ENCODE data around the gene LYSMD2. TPM values are rescaled to one million over a fixed set of nuclear protein-coding genes. Genes with fewer than 3 reads are reported as not detected.

LYSMD2 gene
- total RNA-seq, 4 donors from 2014 or later, result 10.0 to 14.1 (median 12.9) TPM

DNA sequence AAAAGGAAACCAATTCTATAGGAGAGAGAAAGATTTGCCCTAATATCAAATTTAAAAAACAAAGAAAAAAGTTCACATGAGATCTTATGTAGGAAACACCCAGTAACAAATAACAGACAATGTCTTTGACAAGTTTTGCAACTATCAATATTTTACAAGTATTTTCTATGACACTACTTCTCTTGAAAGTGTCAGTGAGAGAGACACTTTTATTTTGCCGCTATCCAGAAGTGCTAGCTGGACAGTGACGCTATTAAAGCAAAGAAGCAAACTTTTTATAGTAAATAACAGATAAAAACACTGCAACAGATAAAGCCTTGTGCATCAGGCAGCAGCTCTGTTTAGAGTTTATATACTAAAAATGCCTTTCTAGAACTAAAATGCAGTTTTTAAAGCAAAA lies 13.3 kb downstream of the LYSMD2 start:
- no peak overlapping the region for H3K27ac ChIP-seq (replicated peaks in 1 of 4)
- no peak for DNase-seq (ENCODE audit: extremely low spot score)
- WGBS, result 82% methylated on average over 2 of the region's 2 CpGs
- H3K27me3 ChIP-seq, result no peaks in the 10 kb centered on the region
- H3K4me1 ChIP-seq, result peaks cover 26 to 34% (median 31%) of the 10 kb centered on the region in 4 donors
- H3K36me3 ChIP-seq, result peaks cover 0 to 18% (median 3%) of the 10 kb centered on the region in 4 donors
- TF ChIP-seq CTCF (IDR thresholded peaks at IDR 0.05), result no peak
- no peak overlapping the region for H3K4me3 ChIP-seq
- no peaks in the 10 kb centered on the region for H3K9me3 ChIP-seq
- intact Hi-C loops (cut with DNase I), result loop anchor here (10.0 kb wide), 1 partner anchor 51 kb away; no protein-coding TSS in a partner anchor

- Histone ChIP-seq H3K9me3 (no peaks in the 10 kb centered on the region), H3K4me3 (no peak overlapping the region), H3K27ac (replicated peaks in 1 of 4) (no peak overlapping the region), H3K27me3 (no peaks in the 10 kb centered on the region), H3K36me3 (peaks cover 0 to 18% (median 3%) of the 10 kb centered on the region in 4 donors), H3K4me1 (peaks cover 18 to 20% (median 19%) of the 10 kb centered on the region in 4 donors)
- 70% methylated on average over 5 of the region's 5 CpGs for WGBS
- intact Hi-C loops (cut with DNase I), result loop anchor here (10.0 kb wide), 1 partner anchor 53 kb away; no protein-coding TSS in a partner anchor
- DNase-seq (ENCODE audit: extremely low spot score), result no peak
- TF ChIP-seq CTCF (IDR thresholded peaks at IDR 0.05) (no peak), POLR2AphosphoS5 (IDR thresholded peaks at IDR 0.05) (no peak), EP300 (IDR thresholded peaks at IDR 0.05) (no peak), POLR2A (IDR thresholded peaks at IDR 0.05; ENCODE audit: low read depth) (no peak)
These were observed 16.1 kb downstream of the LYSMD2 start for GRCh38 chr15:51721199-51721960.

DNA sequence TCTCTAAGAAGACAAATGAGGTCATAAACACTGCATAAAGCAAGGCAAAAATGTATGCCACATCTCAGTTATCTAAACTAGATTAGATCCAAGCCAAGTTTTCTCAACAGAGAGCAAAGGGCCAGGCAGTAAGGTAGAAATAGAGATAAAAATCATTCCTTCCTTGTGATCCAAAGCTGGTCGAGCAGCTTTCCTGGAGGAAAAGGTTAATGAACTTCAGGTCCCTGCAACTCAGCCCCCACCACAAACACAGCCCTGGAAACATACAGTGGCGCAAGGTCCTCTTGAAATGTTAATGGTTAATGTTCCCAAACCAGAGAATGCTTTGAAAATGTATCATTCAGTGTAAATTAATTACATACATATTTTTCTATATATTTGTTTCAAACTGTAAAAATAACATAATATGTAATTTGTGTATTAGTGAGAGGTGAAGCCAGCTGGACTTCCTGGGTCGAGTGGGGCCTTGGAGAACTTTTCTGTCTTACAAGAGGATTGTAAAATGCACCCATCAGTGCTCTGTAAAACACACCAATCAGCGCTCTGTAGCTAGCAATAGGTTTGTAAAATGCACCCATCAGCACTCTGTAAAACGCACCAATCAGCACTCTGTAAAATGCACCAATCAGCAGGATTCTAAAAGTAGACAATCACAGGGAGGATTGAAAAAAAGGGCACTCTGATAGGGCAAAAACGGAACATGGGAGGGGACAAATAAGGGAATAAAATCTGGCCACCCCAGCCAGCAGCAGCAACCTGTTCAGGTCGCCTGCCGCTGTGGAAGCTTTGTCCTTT lies 17.1 kb downstream of the LYSMD2 start:
- no peaks in the 10 kb centered on the region for H3K9me3 ChIP-seq
- no peaks in the 10 kb centered on the region for H3K27me3 ChIP-seq
- intact Hi-C loops (cut with DNase I), result loop anchor here (10.0 kb wide), 1 partner anchor 54 kb away; no protein-coding TSS in a partner anchor
- no peak for DNase-seq (ENCODE audit: extremely low spot score)
- H3K27ac ChIP-seq (replicated peaks in 1 of 4), result no peak overlapping the region
- H3K4me3 ChIP-seq, result no peak overlapping the region
- WGBS, result 90% methylated on average over 8 of the region's 8 CpGs
- H3K36me3 ChIP-seq, result peaks cover 0 to 18% (median 3%) of the 10 kb centered on the region in 4 donors
- TF ChIP-seq POLR2A (IDR thresholded peaks at IDR 0.05; ENCODE audit: low read depth), result no peak
- no peak for TF ChIP-seq CTCF (IDR thresholded peaks at IDR 0.05)
- TF ChIP-seq EP300 (IDR thresholded peaks at IDR 0.05), result no peak
- no peak for TF ChIP-seq POLR2AphosphoS5 (IDR thresholded peaks at IDR 0.05)
- H3K4me1 ChIP-seq, result peaks cover 9 to 18% (median 11%) of the 10 kb centered on the region in 4 donors

- WGBS, result 76% methylated on average over 3 of the region's 3 CpGs
- TF ChIP-seq POLR2A (IDR thresholded peaks at IDR 0.05; ENCODE audit: low read depth) (no peak), CTCF (IDR thresholded peaks at IDR 0.05) (no peak), EP300 (IDR thresholded peaks at IDR 0.05) (no peak), POLR2AphosphoS5 (IDR thresholded peaks at IDR 0.05) (no peak)
These were observed 18.7 kb downstream of the LYSMD2 start for GRCh38 chr15:51718746-51719145.

More at GRCh38 chr15:51718746-51719145, 18.7 kb downstream of the LYSMD2 start:
- H3K4me1 ChIP-seq, result peaks cover 0 to 7% (median 0%) of the 10 kb centered on the region in 4 donors
- peaks cover 0 to 18% (median 3%) of the 10 kb centered on the region in 4 donors for H3K36me3 ChIP-seq
- no peaks in the 10 kb centered on the region for H3K27me3 ChIP-seq
- H3K9me3 ChIP-seq, result no peaks in the 10 kb centered on the region
- no peak overlapping the region for H3K27ac ChIP-seq (replicated peaks in 1 of 4)
- no peak overlapping the region for H3K4me3 ChIP-seq
- no peak for DNase-seq (ENCODE audit: extremely low spot score)
- intact Hi-C loops (cut with DNase I), result no loop called here
